ENCODE data around the gene PLK2.

The PLK2 gene

DNA sequence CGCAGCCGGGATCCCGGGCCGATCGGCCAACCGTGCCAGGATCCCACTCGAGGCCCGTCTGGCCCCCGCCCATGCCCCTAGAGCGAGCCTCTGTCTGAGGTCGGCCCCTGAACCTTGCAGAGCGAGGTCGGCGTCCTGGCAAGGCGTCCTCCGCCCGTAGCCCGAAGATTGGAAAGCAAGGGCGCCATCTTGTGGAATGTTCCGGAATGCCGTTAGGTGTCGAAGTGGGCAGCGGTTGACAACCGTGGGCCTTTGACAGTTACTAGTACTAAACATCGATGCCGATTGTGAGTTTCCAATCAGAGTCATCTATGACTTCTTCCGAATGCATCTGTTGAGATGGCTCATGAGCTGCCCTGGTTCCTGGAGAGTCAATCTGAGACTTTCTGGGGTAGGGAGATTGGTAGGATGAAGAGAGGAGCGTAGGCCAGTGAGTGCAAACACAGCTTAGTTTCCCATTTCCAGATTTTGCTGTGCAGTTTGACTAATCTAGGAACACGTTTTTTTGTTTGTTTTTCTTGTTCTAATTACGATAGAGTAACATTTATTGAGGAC lies 923 bp upstream of the PLK2 start:
- Mint-ChIP-seq H3K9me3 (no peaks in the 10 kb centered on the region), H3K4me1 (ENCODE audit: low read depth) (peaks cover 22% of the 10 kb centered on the region), H3K4me3 (peak overlapping the region; percentile 74), H3K27me3 (ENCODE audit: low read depth) (peaks cover 22% of the 10 kb centered on the region), H3K36me3 (ENCODE audit: low read depth) (no peaks in the 10 kb centered on the region), H3K27ac (peak overlapping the region; percentile 34)
- peak; percentile 85 for DNase-seq (ENCODE audit: low spot score)

DNA sequence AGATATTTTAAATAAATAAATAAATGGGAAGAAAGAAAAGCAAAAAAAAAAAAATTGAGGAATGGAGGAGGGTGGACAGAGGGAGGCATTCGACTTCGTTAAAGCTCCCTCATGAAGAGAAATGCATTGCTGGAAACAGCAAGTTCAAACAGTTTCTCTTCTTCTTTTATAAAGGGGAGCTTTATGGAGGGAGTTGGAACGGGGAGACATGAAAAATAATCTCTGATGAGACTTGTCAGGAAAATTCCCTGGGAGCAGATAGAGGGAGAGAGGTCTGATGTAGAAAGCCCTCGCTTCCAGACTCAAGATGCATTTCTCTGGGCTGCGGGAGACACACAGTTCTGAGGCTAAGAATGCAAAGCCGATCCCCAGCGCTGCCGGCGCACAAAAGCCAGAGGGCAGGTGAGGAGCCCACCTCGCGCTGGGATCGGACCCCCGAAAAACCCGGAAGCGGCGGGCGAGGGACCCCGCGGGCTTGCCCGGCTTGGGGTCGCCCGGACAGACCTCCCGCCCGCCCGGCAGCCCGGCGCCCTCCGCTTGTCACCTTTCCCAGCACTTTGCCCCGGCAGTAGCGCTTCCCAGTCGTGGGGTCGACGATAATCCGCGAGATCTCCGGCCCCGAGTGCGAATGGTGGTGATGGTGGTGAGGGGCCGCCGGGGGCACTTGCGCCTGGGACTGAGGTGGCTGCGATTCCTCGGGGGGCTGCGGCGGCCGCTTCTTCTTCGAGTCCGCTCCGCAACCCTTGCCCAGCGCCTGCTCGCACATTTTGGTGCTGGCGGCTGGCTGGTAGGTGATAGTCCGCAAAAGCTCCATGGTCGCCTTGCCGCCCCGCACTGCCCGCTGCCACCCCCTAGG lies 512 bp downstream of the PLK2 start:
- H3K9me3 Mint-ChIP-seq = no peaks in the 10 kb centered on the region
- H3K4me1 Mint-ChIP-seq (ENCODE audit: low read depth) = peaks cover 22% of the 10 kb centered on the region
- H3K4me3 Mint-ChIP-seq = peak overlapping the region; percentile 74
- H3K27ac Mint-ChIP-seq = peak overlapping the region; percentile 49
- peaks cover 22% of the 10 kb centered on the region for H3K27me3 Mint-ChIP-seq (ENCODE audit: low read depth)
- DNase-seq (ENCODE audit: low spot score) = no peak
- H3K36me3 Mint-ChIP-seq (ENCODE audit: low read depth) = no peaks in the 10 kb centered on the region

DNA sequence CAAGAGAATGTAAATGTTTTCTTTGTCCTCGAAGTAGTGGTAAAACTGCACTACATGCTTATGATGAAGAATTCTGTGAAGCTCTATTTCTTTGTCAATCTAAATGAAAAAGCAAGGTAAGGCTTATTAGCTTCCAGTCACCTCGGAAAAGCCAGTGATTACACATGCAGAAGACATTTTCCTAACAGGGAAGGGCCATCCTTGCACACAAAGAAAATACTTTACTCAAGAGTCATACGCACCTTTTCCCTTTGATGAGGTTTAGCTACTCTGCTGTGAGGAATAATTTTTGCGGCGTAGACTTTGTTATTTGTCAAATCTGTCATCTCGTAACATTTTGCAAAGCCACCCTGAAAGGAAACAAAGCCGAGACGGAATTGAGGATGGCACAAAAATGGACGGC lies 1.1 kb downstream of the PLK2 start:
- Mint-ChIP-seq H3K9me3 (no peaks in the 10 kb centered on the region), H3K4me3 (peak overlapping the region; percentile 74), H3K27me3 (ENCODE audit: low read depth) (peaks cover 22% of the 10 kb centered on the region), H3K36me3 (ENCODE audit: low read depth) (no peaks in the 10 kb centered on the region), H3K27ac (no peak overlapping the region), H3K4me1 (ENCODE audit: low read depth) (peaks cover 22% of the 10 kb centered on the region)
- no peak for DNase-seq (ENCODE audit: low spot score)

DNA sequence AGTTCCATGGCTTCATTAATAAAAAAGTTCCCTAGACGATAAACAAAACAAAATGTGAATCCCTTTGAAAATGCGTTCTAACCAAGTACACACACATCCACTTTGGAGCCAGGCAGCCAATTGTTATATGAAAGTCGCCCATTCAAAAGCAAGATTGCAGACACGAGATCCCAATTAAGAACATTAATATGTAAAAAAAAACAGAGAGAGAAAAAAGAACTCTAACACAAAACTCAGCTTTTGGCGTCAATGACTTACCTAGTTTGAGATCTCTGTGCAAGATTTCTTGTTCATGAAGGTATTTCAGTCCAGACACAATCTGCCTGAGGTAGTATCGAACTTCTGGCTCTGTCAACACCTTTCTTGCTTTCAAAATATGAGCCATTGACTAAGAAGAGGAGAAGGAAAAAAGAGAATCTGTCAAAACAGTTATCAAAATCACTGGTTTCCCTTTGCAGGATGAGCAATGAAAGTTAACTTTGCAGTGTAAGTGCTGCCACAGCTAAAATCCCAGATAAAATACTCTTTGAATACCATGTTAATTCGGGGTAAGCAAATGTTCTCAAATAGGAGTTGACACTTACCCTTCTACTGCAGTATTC lies 1.6 kb downstream of the PLK2 start:
- H3K4me3 Mint-ChIP-seq = peak overlapping the region; percentile 74
- no peaks in the 10 kb centered on the region for H3K9me3 Mint-ChIP-seq
- H3K27ac Mint-ChIP-seq = no peak overlapping the region
- H3K27me3 Mint-ChIP-seq (ENCODE audit: low read depth) = peaks cover 22% of the 10 kb centered on the region
- no peak for DNase-seq (ENCODE audit: low spot score)
- peaks cover 22% of the 10 kb centered on the region for H3K4me1 Mint-ChIP-seq (ENCODE audit: low read depth)
- no peaks in the 10 kb centered on the region for H3K36me3 Mint-ChIP-seq (ENCODE audit: low read depth)

DNA sequence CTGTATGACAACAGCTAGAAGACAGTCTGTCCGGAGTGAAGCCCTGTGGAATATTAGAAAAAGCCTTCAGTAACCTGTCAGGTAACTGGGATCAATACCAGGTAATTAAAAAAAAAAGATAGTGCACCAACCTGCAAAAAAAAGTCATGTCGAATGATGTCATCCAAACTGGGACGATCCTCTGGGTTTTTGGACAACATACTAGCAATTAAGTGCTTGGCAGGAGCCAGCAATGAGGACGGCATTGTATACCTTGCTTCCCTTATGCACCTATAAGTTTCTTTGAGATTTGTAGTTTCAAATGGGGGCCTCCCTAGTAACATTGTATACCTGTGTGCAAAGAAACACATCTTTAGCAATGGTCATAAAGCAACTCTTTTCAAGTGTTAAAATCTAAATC lies 2.8 kb downstream of the PLK2 start:
- DNase-seq (ENCODE audit: low spot score) = no peak
- peaks cover 16% of the 10 kb centered on the region for H3K4me1 Mint-ChIP-seq (ENCODE audit: low read depth)
- no peaks in the 10 kb centered on the region for H3K36me3 Mint-ChIP-seq (ENCODE audit: low read depth)
- H3K4me3 Mint-ChIP-seq = no peak overlapping the region
- no peak overlapping the region for H3K27ac Mint-ChIP-seq
- H3K27me3 Mint-ChIP-seq (ENCODE audit: low read depth) = peaks cover 27% of the 10 kb centered on the region
- H3K9me3 Mint-ChIP-seq = no peaks in the 10 kb centered on the region

DNA sequence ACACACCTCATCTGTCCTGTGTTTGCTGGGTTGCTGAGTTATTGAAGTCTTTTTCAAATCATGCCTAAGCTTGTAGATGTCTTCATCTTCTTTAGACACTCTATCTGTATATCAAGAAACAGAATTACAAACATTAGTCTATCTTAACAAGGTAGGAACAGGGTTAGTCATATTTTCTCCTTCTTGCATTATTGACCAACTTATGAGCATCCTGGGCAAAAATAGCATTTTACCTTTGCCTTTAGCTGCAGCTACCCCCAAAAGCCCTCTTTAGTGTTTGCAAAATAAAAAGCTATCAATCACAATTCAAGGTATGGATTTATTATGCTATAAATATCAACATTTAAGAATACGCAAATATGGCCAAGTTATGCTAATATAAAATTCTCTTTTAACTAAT lies 3.4 kb downstream of the PLK2 start:
- no peak overlapping the region for H3K27ac Mint-ChIP-seq
- H3K4me1 Mint-ChIP-seq (ENCODE audit: low read depth) = peaks cover 16% of the 10 kb centered on the region
- no peak overlapping the region for H3K4me3 Mint-ChIP-seq
- H3K27me3 Mint-ChIP-seq (ENCODE audit: low read depth) = peaks cover 31% of the 10 kb centered on the region
- no peaks in the 10 kb centered on the region for H3K36me3 Mint-ChIP-seq (ENCODE audit: low read depth)
- no peaks in the 10 kb centered on the region for H3K9me3 Mint-ChIP-seq
- no peak for DNase-seq (ENCODE audit: low spot score)

DNA sequence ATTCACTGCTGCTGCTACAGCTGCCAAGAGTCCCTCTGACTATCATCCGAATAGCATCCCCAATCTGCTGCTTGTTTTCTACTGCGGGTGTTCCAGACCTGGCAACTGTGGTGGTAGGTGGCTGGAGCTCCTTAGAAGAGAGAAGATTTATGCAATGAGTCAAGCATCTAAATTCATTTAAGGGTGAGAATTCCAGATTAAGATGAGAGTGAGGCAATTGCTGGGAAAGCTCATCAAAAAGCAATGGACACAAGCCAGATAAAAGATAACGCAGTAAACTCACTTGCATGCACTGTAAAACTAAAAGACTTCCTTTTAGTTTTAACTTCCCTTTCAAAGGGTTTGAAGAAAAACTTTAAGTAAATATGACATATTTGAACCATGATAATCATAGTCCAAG lies 3.9 kb downstream of the PLK2 start:
- Mint-ChIP-seq H3K27ac (no peak overlapping the region), H3K27me3 (ENCODE audit: low read depth) (peaks cover 31% of the 10 kb centered on the region), H3K4me3 (no peak overlapping the region), H3K36me3 (ENCODE audit: low read depth) (no peaks in the 10 kb centered on the region), H3K4me1 (ENCODE audit: low read depth) (peaks cover 14% of the 10 kb centered on the region), H3K9me3 (no peaks in the 10 kb centered on the region)
- no peak for DNase-seq (ENCODE audit: low spot score)

DNA sequence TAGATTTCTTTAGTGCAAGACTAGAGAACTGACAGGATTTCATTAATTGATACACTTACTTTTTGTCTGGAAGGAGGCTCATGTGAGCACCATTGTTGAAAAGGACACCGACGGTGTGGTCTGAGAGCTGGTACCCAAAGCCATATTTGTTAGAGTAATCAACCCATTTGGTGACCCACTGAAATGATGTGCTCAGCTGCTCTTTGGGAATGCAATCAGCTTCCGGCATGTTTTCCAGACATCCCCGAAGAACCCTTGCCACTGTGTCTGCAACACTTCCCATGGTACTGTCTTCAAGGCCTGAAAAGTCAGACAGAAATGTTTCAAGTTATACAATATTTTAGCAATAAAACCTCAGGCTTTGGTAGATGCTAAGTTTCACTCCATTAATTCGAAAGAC lies 4.4 kb downstream of the PLK2 start:
- Mint-ChIP-seq H3K27me3 (ENCODE audit: low read depth) (peaks cover 31% of the 10 kb centered on the region), H3K36me3 (ENCODE audit: low read depth) (no peaks in the 10 kb centered on the region), H3K4me3 (no peak overlapping the region), H3K9me3 (no peaks in the 10 kb centered on the region), H3K27ac (no peak overlapping the region), H3K4me1 (ENCODE audit: low read depth) (peaks cover 10% of the 10 kb centered on the region)
- no peak for DNase-seq (ENCODE audit: low spot score)

DNA sequence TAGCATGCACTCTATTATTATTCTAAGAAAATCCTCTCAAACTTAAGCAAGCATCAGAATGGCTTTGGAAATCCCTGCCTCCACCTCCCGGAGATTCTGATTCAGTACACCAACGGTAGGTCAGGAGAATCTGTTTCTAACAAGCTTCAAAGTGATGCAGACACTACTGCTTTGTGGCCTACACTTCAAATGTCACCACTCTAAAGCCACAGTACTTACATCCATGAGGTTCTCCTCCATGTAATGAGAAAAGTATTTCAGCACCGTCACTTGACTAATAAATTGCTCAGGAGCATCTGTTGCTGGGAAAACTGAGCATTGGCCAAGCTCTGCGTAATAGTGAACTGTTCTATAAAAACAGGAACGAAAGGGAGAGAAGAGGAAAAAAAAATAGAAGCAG lies 4.8 kb downstream of the PLK2 start:
- H3K36me3 Mint-ChIP-seq (ENCODE audit: low read depth) = no peaks in the 10 kb centered on the region
- no peak for DNase-seq (ENCODE audit: low spot score)
- no peaks in the 10 kb centered on the region for H3K9me3 Mint-ChIP-seq
- H3K4me3 Mint-ChIP-seq = no peak overlapping the region
- no peak overlapping the region for H3K27ac Mint-ChIP-seq
- peaks cover 10% of the 10 kb centered on the region for H3K4me1 Mint-ChIP-seq (ENCODE audit: low read depth)
- H3K27me3 Mint-ChIP-seq (ENCODE audit: low read depth) = peaks cover 31% of the 10 kb centered on the region

DNA sequence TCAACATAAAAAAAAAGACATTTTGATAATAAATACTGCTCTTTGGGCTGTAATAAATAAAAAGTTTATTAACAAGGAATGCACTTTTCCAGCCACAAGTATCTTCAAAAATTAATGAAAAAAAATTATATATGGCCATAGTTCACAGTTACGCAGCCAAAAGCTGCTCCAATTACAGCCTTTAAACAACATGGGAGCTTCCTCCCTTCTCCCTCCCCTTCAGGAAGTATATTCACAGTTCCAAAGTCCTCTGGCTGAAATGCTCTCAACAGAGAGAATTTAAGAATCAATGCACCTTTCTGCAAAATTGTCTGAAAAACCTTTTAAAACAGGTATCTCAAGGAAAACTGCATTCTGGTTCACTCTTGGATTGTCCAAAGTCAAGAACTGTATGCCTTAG lies 5.9 kb downstream of the PLK2 start:
- Mint-ChIP-seq H3K27me3 (ENCODE audit: low read depth) (peaks cover 25% of the 10 kb centered on the region), H3K9me3 (no peaks in the 10 kb centered on the region), H3K4me3 (no peak overlapping the region), H3K36me3 (ENCODE audit: low read depth) (no peaks in the 10 kb centered on the region), H3K4me1 (ENCODE audit: low read depth) (peaks cover 7% of the 10 kb centered on the region), H3K27ac (no peak overlapping the region)
- DNase-seq (ENCODE audit: low spot score) = no peak

DNA sequence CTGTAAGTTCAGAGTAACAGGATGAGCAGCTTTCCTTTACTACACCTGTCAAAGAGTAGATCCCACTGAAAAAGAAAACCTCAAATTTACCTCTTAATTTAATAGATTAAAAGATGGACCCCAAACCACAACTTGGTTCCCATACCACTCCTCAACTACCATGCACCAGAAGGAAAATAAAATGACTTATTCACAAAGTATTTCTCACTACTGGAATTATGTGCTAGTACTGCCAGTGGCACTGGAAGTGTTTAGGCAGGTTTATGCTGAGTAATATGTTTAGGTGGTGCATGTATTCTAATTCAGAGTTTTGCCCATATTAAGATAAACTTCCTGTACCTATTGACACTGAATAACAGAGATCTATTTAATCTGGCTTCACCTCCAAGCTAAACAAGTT lies 6.6 kb downstream of the PLK2 start:
- Mint-ChIP-seq H3K36me3 (ENCODE audit: low read depth) (no peaks in the 10 kb centered on the region), H3K27ac (no peak overlapping the region), H3K4me1 (ENCODE audit: low read depth) (peaks cover 3% of the 10 kb centered on the region), H3K4me3 (no peak overlapping the region), H3K9me3 (no peaks in the 10 kb centered on the region), H3K27me3 (ENCODE audit: low read depth) (peaks cover 17% of the 10 kb centered on the region)
- DNase-seq (ENCODE audit: low spot score) = no peak

DNA sequence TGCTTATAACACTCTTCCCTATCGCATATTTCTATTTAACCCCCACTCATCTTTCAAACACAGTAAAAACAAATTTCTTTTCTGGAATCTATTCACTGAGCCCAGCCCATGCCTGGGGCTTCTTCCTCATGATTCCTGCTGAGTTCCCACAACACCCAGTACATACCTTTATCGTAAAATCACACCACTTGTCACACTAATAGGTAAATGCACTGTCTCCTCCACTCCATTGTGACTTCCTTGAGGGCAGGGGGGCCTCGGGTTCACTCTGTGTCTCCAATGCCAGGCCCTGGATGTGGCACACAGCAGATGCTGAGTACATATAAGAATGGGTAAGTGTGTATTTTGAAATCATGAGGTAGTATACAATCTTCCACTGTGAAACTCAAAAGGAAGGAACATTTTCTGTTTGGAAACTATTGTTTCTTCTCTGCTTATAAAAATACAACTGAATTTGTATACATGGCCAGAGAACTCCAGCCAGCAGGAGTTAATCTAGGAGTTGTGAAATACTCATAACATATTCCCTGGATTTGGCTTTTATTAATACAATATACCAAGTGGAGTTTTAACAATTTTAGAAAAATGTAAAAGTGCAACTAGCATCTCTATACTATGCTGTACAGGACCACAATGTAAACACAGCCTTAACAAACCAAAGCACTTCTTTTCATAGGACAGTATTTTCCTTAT lies 7.2 kb downstream of the PLK2 start:
- Mint-ChIP-seq H3K27me3 (ENCODE audit: low read depth) (peaks cover 12% of the 10 kb centered on the region), H3K4me1 (ENCODE audit: low read depth) (no peaks in the 10 kb centered on the region), H3K36me3 (ENCODE audit: low read depth) (no peaks in the 10 kb centered on the region), H3K9me3 (no peaks in the 10 kb centered on the region), H3K27ac (no peak overlapping the region), H3K4me3 (no peak overlapping the region)
- DNase-seq (ENCODE audit: low spot score) = no peak

DNA sequence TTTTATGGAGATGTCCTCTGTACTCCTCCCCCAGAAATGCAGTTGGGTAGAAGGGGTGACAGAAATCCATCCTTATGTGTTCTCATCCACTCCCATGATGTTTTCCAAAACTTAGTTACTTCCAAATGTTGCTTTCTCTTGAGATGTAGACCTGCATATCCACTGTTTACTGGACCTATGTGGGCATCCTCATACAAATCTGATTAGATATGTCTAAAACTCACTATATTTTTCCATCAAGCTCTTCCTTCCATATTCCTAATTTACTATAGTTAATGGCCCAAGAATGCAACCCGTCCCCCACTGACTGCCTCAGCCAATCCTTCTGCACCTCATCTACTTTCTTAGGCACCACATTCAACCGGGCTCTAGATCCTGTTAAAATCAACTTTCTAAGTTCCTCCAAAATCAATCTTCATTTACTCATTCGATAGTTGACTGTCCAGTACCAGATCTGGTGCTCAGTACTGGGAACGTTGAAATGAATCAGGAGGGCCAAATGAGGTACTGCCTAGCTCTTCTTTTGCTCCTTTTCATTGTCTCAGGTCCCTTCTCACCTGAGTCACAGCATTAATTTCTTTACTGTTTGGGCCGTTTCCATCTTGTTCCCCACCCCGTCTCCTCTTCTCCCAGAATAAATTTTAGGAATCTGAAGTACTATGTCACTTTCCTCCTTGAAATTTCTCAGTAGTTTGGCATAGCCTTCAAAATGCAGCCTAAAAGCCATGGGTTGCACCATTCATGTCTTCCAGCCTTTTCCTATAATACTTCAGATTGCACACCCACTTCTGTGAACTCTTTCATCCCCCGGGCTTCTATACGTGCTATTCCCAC lies 7.9 kb downstream of the PLK2 start:
- no peaks in the 10 kb centered on the region for H3K9me3 Mint-ChIP-seq
- H3K36me3 Mint-ChIP-seq (ENCODE audit: low read depth) = no peaks in the 10 kb centered on the region
- peaks cover 9% of the 10 kb centered on the region for H3K27me3 Mint-ChIP-seq (ENCODE audit: low read depth)
- H3K4me3 Mint-ChIP-seq = no peak overlapping the region
- no peak overlapping the region for H3K27ac Mint-ChIP-seq
- DNase-seq (ENCODE audit: low spot score) = no peak
- no peaks in the 10 kb centered on the region for H3K4me1 Mint-ChIP-seq (ENCODE audit: low read depth)
